Erythroblast (primary cell): Measurements from ENCODE around the gene SERPINA1.

Source experiments
- GATA1 ChIP-seq: IDR thresholded peaks from 2 replicates; pipeline ENCODE4 v1.6.1; 2011; ENCODE audit warnings: low read depth, mild to moderate bottlenecking, control low read depth, low read length, moderate library complexity
- POLR2A ChIP-seq: IDR thresholded peaks from 2 replicates; pipeline ENCODE4 v1.6.1; 2011; ENCODE audit warnings: mild to moderate bottlenecking, low read length

DNA sequence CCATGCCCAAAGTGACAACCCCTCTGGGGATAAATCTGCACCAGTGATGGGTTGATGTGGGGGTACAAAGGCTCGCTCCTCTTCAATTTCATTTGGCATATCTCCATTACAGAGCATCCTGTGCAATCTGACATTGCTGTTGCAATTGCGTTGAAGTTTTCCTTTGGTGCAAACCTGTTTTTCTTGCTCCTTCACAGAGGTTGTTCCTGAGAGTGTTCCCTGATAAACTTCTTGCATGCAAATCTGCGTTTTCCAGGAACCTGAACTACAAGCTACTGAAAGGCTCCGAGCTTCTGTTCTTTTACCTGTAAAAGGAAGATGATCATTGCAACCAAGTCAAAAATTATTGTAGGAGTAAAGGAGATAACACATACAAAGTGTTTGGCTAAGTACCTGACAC, 38.1 kb upstream of the SERPINA1 start:
- TF ChIP-seq POLR2A (no peak), GATA1 (no peak)
